H1 (cell line): Measurements from ENCODE around the gene GALK1. TPM values are rescaled to one million over a fixed set of nuclear protein-coding genes. Genes with fewer than 3 reads are reported as not detected.

ENCODE experiments used
- CTCF ChIA-PET: fragments of 300-600 bp; sonication (Branson Sonifier 250); formaldehyde crosslinking; loops from one replicate; lab custom pipeline; 2021; ENCODE audit not compliant: partially characterized antibody; lab: Charles Lee
- POLR2A ChIA-PET: fragments of 300-600 bp; sonication (Branson Sonifier 250); formaldehyde crosslinking; loops from one replicate; lab custom pipeline; 2021; ENCODE audit warnings: inconsistent platforms; ENCODE audit not compliant: partially characterized antibody; lab: Charles Lee
- DNase-seq, 2 experiments: peaks; one replicate each; pipeline versions ENCODE4 v3.0.0 to v3.0.0-alpha.2; 2010 to 2022; ENCODE audit warnings: low spot score in 2 of 2, low read depth in 1 of 2, mixed read lengths in 1 of 2
- FAIRE-seq: peaks from 2 replicates; lab custom pipeline; 2011; peaks lifted over from hg19 to GRCh38; lab: Jason Lieb, UNC
- H2AFZ ChIP-seq: 2 replicates; pipeline ENCODE4 v1.8.1; 2012; ENCODE audit warnings: low read length, inconsistent platforms
- H2AK5ac ChIP-seq: 2 replicates; pipeline ENCODE4 v1.6.1; 2013; ENCODE audit warnings: low read depth, low read length
- H2BK120ac ChIP-seq: replicated peaks from 2 replicates; pipeline ENCODE3; 2013; ENCODE audit warnings: low read depth, low read length, inconsistent platforms
- H2BK12ac ChIP-seq: 2 replicates; pipeline ENCODE4 v1.6.1; 2013; ENCODE audit warnings: low read depth, low read length
- H2BK15ac ChIP-seq: 2 replicates; pipeline ENCODE4 v1.6.1; 2013; ENCODE audit warnings: low read length
- H2BK20ac ChIP-seq: 2 replicates; pipeline ENCODE4 v1.6.1; 2013; ENCODE audit warnings: low read length
- H2BK5ac ChIP-seq: 2 replicates; pipeline ENCODE4 v1.6.1; 2013; ENCODE audit warnings: low read depth, low read length
- H3K14ac ChIP-seq: 2 replicates; pipeline ENCODE4 v1.6.1; 2013; ENCODE audit warnings: inconsistent platforms; ENCODE audit not compliant: insufficient read length
- H3K18ac ChIP-seq: 2 replicates; pipeline ENCODE4 v1.6.1; 2013; ENCODE audit warnings: low read length; ENCODE audit errors: extremely low read depth
- H3K23ac ChIP-seq: 2 replicates; pipeline ENCODE4 v1.6.1; 2013; ENCODE audit warnings: inconsistent platforms; ENCODE audit not compliant: insufficient read length
- H3K23me2 ChIP-seq: 2 replicates; pipeline ENCODE4 v1.6.1; 2013; ENCODE audit warnings: low read depth, low read length
- H3K27ac ChIP-seq: 2 replicates; pipeline ENCODE4 v1.6.1; 2011; ENCODE audit warnings: low read depth, low read length, inconsistent platforms
- H3K27me3 ChIP-seq, 4 experiments: replicated peaks in 1 of 4; 1 replicate in 1 of 4; 2 replicates in 3 of 4; pipeline versions ENCODE4 v1.6.1 to v1.8.1; 2011 to 2013; ENCODE audit warnings: low read length in 3 of 4, mild to moderate bottlenecking in 3 of 4, inconsistent platforms in 2 of 4, mixed read lengths in 2 of 4, moderate library complexity in 1 of 4; ENCODE audit not compliant: control insufficient read depth in 3 of 4, insufficient read depth in 3 of 4; ENCODE audit errors: extremely low read depth in 1 of 4
- H3K36me3 ChIP-seq, 4 experiments: 2 replicates each; pipeline versions ENCODE4 v1.6.1 to v1.8.1; 2011 to 2013; ENCODE audit warnings: mild to moderate bottlenecking in 4 of 4, low read length in 3 of 4, moderate library complexity in 2 of 4, control low read depth in 1 of 4, inconsistent platforms in 1 of 4; ENCODE audit not compliant: insufficient read depth in 4 of 4, control insufficient read depth in 2 of 4
- H3K4ac ChIP-seq: replicated peaks from 2 replicates; pipeline ENCODE3; 2013; ENCODE audit warnings: low read length, low read depth, mixed read lengths, inconsistent platforms; ENCODE audit not compliant: insufficient read length
- H3K4me1 ChIP-seq, 4 experiments: replicated peaks in 1 of 4; 1 replicate in 1 of 4; 2 replicates in 3 of 4; pipeline versions ENCODE4 v1.6.1 to v1.8.1; 2011 to 2013; ENCODE audit warnings: low read length in 3 of 4, inconsistent platforms in 2 of 4, mixed read lengths in 1 of 4; ENCODE audit not compliant: insufficient read depth in 4 of 4, control insufficient read depth in 3 of 4
- H3K4me2 ChIP-seq, 2 experiments: 2 replicates each; pipeline versions ENCODE4 v1.6.1 to v1.8.1; 2011 to 2013; ENCODE audit warnings: low read depth in 2 of 2, low read length in 2 of 2, control low read depth in 1 of 2, inconsistent platforms in 1 of 2, mild to moderate bottlenecking in 1 of 2; ENCODE audit not compliant: insufficient read depth in 1 of 2
- H3K4me3 ChIP-seq, 4 experiments: fragments of 200-600, 300-600 bp in 1 of 4; sonication (generic), shearing (Covaris generic), sonication (Bioruptor Twin) in 1 of 4; 2 replicates each; pipeline versions ENCODE4 v1.5.1 to v1.8.1; 2011 to 2016; ENCODE audit warnings: low read length in 4 of 4, low read depth in 3 of 4, control low read depth in 2 of 4, inconsistent platforms in 2 of 4, mild to moderate bottlenecking in 2 of 4, mixed read lengths in 1 of 4, moderate library complexity in 1 of 4; ENCODE audit not compliant: insufficient read depth in 2 of 4; ENCODE audit errors: extremely low read depth in 1 of 4
- H3K56ac ChIP-seq: replicated peaks from 2 replicates; pipeline ENCODE3; 2013; ENCODE audit warnings: low read depth, mild to moderate bottlenecking, mixed read lengths, low read length, inconsistent platforms; ENCODE audit not compliant: insufficient read length
- H3K79me1 ChIP-seq: 2 replicates; pipeline ENCODE4 v1.6.1; 2013; ENCODE audit warnings: low read depth, low read length, control low read depth
- H3K79me2 ChIP-seq, 2 experiments: 2 replicates each; pipeline versions ENCODE4 v1.6.1 to v1.8.1; 2012 to 2013; ENCODE audit warnings: low read length in 2 of 2, mild to moderate bottlenecking in 2 of 2, inconsistent platforms in 1 of 2; ENCODE audit not compliant: insufficient read depth in 2 of 2, control insufficient read depth in 1 of 2
- H3K9ac ChIP-seq, 4 experiments: replicated peaks in 1 of 4; 1 replicate in 1 of 4; 2 replicates in 3 of 4; pipeline versions ENCODE4 v1.6.1 to v1.8.1; 2011 to 2013; ENCODE audit warnings: low read depth in 3 of 4, low read length in 3 of 4, control low read depth in 2 of 4, mild to moderate bottlenecking in 2 of 4, moderate library complexity in 2 of 4, inconsistent platforms in 1 of 4; ENCODE audit errors: extremely low read depth in 1 of 4
- H3K9me3 ChIP-seq, 2 experiments: 2 replicates each; pipeline versions ENCODE4 v1.6.1 to v1.8.1; 2012 to 2013; ENCODE audit warnings: mild to moderate bottlenecking in 2 of 2, moderate library complexity in 2 of 2, control low read depth in 1 of 2, inconsistent platforms in 1 of 2, low read depth in 1 of 2, low read length in 1 of 2, mixed read lengths in 1 of 2; ENCODE audit not compliant: insufficient read depth in 2 of 2
- H4K20me1 ChIP-seq, 2 experiments: replicated peaks in 1 of 2; 2 replicates each; pipeline versions ENCODE3 to v1.8.1; 2011 to 2013; ENCODE audit warnings: inconsistent platforms in 2 of 2, low read length in 2 of 2, mild to moderate bottlenecking in 1 of 2; ENCODE audit not compliant: insufficient read depth in 2 of 2, control insufficient read depth in 1 of 2
- H4K5ac ChIP-seq: 2 replicates; pipeline ENCODE4 v1.6.1; 2013; ENCODE audit warnings: low read length, low read depth, mixed read lengths, inconsistent platforms; ENCODE audit not compliant: insufficient read length
- H4K8ac ChIP-seq: 2 replicates; pipeline ENCODE4 v1.8.0; 2013; ENCODE audit warnings: mild to moderate bottlenecking, moderate library complexity, low read length, inconsistent platforms; ENCODE audit not compliant: insufficient read depth; ENCODE audit errors: extremely low read depth
- H4K91ac ChIP-seq: replicated peaks from 2 replicates; pipeline ENCODE3; 2013; ENCODE audit warnings: low read length, mixed read lengths, inconsistent platforms; ENCODE audit not compliant: insufficient read length
- ATF2 ChIP-seq: IDR thresholded peaks from 2 replicates; pipeline ENCODE4 v1.6.1; 2012; ENCODE audit warnings: low read length, inconsistent platforms
- CHD2 ChIP-seq: IDR thresholded peaks from 2 replicates; pipeline ENCODE4 v1.6.1; 2012; ENCODE audit warnings: low read length, improper control_type of control experiment
- FOSL1 ChIP-seq: IDR thresholded peaks from 2 replicates; pipeline ENCODE4 v1.6.1; 2011; ENCODE audit warnings: mild to moderate bottlenecking, low read depth, low read length, moderate library complexity; ENCODE audit not compliant: insufficient read depth
- GABPA ChIP-seq: IDR thresholded peaks from 2 replicates; pipeline ENCODE4 v1.6.1; 2011; ENCODE audit warnings: mild to moderate bottlenecking, low read length, moderate library complexity, borderline replicate concordance; ENCODE audit not compliant: insufficient read depth
- GTF2F1 ChIP-seq: IDR thresholded peaks from 2 replicates; pipeline ENCODE4 v1.6.1; 2012; ENCODE audit warnings: low read depth, low read length, improper control_type of control experiment, borderline replicate concordance
- NANOG ChIP-seq: IDR thresholded peaks from 2 replicates; pipeline ENCODE4 v1.6.1; 2011; ENCODE audit warnings: low read length, low read depth, mild to moderate bottlenecking, inconsistent platforms; ENCODE audit not compliant: insufficient read depth, poor library complexity, severe bottlenecking
- SIX5 ChIP-seq: IDR thresholded peaks from 2 replicates; pipeline ENCODE4 v1.6.1; 2011; ENCODE audit warnings: mild to moderate bottlenecking, low read depth, low read length
- YY1 ChIP-seq: IDR thresholded peaks from 2 replicates; pipeline ENCODE4 v1.6.1; 2011; ENCODE audit warnings: low read depth, mild to moderate bottlenecking, low read length
- ZNF274 ChIP-seq: IDR thresholded peaks from 2 replicates; pipeline ENCODE4 v1.7.0; 2012; ENCODE audit warnings: low read length, borderline replicate concordance; ENCODE audit errors: extremely low read depth
- WGBS, 2 experiments: shearing (Covaris generic) in 1 of 2; methylation state at CpG; one replicate each; pipeline versions ENCODE4 v1.1.6 to v1.1.7; 2013 to 2015; ENCODE audit warnings: low lambda C conversion rate in 2 of 2, mixed read lengths in 2 of 2, inconsistent platforms in 1 of 2, low coverage in 1 of 2, missing lambda C conversion rate in 1 of 2; ENCODE audit not compliant: insufficient replicate concordance in 2 of 2, insufficient coverage in 1 of 2, insufficient read length in 1 of 2; ENCODE audit errors: extremely low coverage in 1 of 2, missing lambda C conversion rate in 1 of 2; 5-methylcytosine and 5-hydroxymethylcytosine counted together
- polyA plus RNA-seq, 7 experiments: library from polyadenylated mRNA; depleted of rRNA in 3 of 7; stranded (reverse) in 5 of 7; unstranded in 2 of 7; fragments of >200 nt in 5 of 7; fragments of 200-250 nt in 2 of 7; gene quantifications; 1 replicate in 5 of 7; 2 replicates in 1 of 7; 4 replicates in 1 of 7; pipeline versions ENCODE4 v1.2.1 to v1.2.3, GENCODE V29; 2011 to 2013; ENCODE audit warnings: missing spikeins in 2 of 7, mixed read lengths in 2 of 7
- total RNA-seq: library from RNA; stranded (reverse); fragmentation: NEBNext Ultra II Directional; extraction: Animal tissue kit (Norgen Biotek cat#: 25700); gene quantifications from 2 replicates; pipeline ENCODE4 v1.2.1, GENCODE V29; 2021

The GALK1 gene
- total and polyA plus RNA-seq, 2 of the 8 experiments (the other 6 are each of a cell fraction or from before 2014, with no cell fraction given) = 34.1 to 47.9 TPM

- Histone ChIP-seq H2BK15ac (no peak overlapping the region), H3K79me2 (no peaks in the 10 kb centered on the region), H4K20me1 (no peaks in the 10 kb centered on the region), H4K91ac (no peak overlapping the region), H2BK120ac (no peak overlapping the region), H2BK20ac (no peak overlapping the region), H2AK5ac (no peak overlapping the region), H3K9ac (no peak overlapping the region), H3K18ac (no peak overlapping the region), H4K8ac (no peak overlapping the region), H3K4me1 (no peaks in the 10 kb centered on the region), H3K27ac (no peak overlapping the region), H2BK12ac (no peak overlapping the region), H3K4me3 (no peak overlapping the region), H3K9me3 (no peaks in the 10 kb centered on the region), H3K4me2 (no peak overlapping the region), H3K14ac (no peak overlapping the region), H2AFZ (no peak overlapping the region), H4K5ac (no peak overlapping the region), H3K23me2 (no peaks in the 10 kb centered on the region), H3K23ac (no peak overlapping the region), H3K27me3 (no peaks in the 10 kb centered on the region), H3K56ac (no peak overlapping the region), H3K36me3 (no peaks in the 10 kb centered on the region), H2BK5ac (no peak overlapping the region), H3K79me1 (no peaks in the 10 kb centered on the region), H3K4ac (no peak overlapping the region)
- FAIRE-seq (no peak), DNase-seq (no peak)
- no peak for TF ChIP-seq ATF2
- TF ChIP-seq CHD2 = no peak
- no peak for TF ChIP-seq NANOG
- TF ChIP-seq GTF2F1 = no peak
- TF ChIP-seq YY1 = no peak
- no peak for TF ChIP-seq SIX5
- TF ChIP-seq FOSL1 = no peak
- no peak for TF ChIP-seq GABPA
- TF ChIP-seq ZNF274 = no peak
- POLR2A ChIA-PET = interaction anchor here (1.2 to 1.4 kb wide), 2 partner anchors 26 to 67 kb away, joined by 3 to 6 read pairs; a partner anchor contains a TSS
- CTCF ChIA-PET = interaction anchor here (0.6 to 1.3 kb wide), 4 partner anchors 39 to 80 kb away, joined by 3 to 4 read pairs (median 4); partner anchors contain the start of gene SMIM5
- 80% methylated on average over 2 of the region's 2 CpGs; no CpG with 5 or more reads in 1 of the 2 experiments for WGBS, 2 experiments
These were observed 52.5 kb downstream of the GALK1 start for GRCh38 chr17:75712446-75712845.
